ENCODE results near the gene SMAP2. TPM values are rescaled to one million over a fixed set of nuclear protein-coding genes. Genes with fewer than 3 reads are reported as not detected.

The SMAP2 gene
- total and polyA plus RNA-seq, 10 of the 15 experiments (the other 5 are each of a cell fraction or from before 2014, with no cell fraction given) = 33.4 to 177 (median 105) TPM

DNA sequence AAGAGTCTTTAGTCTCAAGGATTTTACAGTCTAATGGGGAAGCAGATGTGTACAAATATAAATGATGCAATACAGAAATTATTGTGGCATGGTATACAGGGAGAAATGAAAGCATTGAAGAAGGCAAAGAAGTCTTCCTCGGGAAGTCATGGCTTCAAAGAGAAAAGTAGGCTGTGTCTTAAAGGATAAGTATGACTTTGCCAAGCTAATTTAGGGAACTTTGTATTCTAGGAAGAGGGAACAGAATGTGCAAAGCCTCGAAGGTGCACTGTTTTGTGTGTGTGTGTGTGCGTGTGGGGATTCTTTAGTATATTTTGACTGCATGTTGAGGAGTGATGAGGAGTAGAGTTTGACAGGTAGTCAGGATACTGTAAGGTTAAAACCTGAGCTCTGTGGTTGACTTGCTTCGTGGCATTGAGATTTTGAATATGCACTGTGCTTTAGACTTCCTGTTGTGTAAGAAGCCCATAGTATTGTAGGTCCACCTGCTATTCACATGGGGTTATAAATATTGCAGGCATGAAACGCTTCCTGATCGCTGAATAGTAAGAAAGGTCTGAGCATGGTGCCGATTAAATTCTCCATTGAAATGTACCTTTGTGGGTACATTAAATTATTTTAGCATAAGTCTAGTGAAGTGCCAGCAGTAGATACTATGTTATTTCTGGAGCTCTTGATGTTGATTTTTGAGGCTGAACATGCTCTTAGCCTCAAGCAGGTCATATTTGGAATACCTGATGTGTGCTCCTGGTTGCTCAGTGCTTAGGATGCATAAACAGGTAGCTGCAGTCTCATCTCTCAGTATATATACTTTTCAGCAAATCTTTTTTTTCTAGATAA, 8.0 kb downstream of the SMAP2 start:
- H3K9me3 ChIP-seq (replicated peaks; ENCODE audit: control insufficient read depth, insufficient read depth, low read length) = no peaks in the 10 kb centered on the region
- RAD21 ChIA-PET (ENCODE audit: unreplicated experiment) = interaction anchor here (0.8 to 12.1 kb wide), 12 partner anchors 8 to 237 kb away, joined by 3 to 189 read pairs (median 6); partner anchors contain the start of genes COL9A2 and SMAP2
- FAIRE-seq = peak; percentile 54
- peak overlapping the region; percentile 65 for H3K4me3 ChIP-seq
- ATAC-seq = peak; percentile 35
- under 1% methylated on average over 7 of the region's 7 CpGs for WGBS (ENCODE audit: insufficient coverage, insufficient replicate concordance, low lambda C conversion rate, missing lambda C conversion rate)
- CTCF ChIA-PET = interaction anchor here (0.7 to 18.7 kb wide), 12 partner anchors 9 to 69 kb away, joined by 3 to 271 read pairs (median 6); partner anchors contain the start of genes SMAP2 and ZFP69B
- H3K9ac ChIP-seq (ENCODE audit: control insufficient read depth, insufficient read depth, low read length) = peak overlapping the region; percentile 88
- intact Hi-C loops (cut with micrococcal nuclease; ENCODE audit: unreplicated experiment) (no loop called here), in situ Hi-C loops (cut with MboI) (no loop called here)
- no peak overlapping the region for H2AFZ ChIP-seq (ENCODE audit: control insufficient read depth, low read depth, low read length)
- peak overlapping the region; percentile 93 for H3K4me2 ChIP-seq (ENCODE audit: control insufficient read depth, insufficient read depth)
- H3K36me3 ChIP-seq (ENCODE audit: control insufficient read depth in 2 of 2, insufficient read depth in 2 of 2, low read length in 1 of 2) = peaks cover 0 to 21% of the 10 kb centered on the region in 2 experiments; a peak in 2 of 4 replicates
- H3K27me3 ChIP-seq (replicated peaks in 1 of 2; ENCODE audit: control insufficient read depth in 2 of 2, insufficient read depth in 2 of 2, low read length in 1 of 2) = no peaks in the 10 kb centered on the region
- DNase-seq (ENCODE audit: low read depth, low spot score) = no peak
- peaks cover 68% of the 10 kb centered on the region for H3K4me1 ChIP-seq (ENCODE audit: control insufficient read depth, insufficient read depth, low read length)
- SMC1A ChIA-PET (ENCODE audit: uncharacterized antibody, unreplicated experiment) = interaction anchor here (1.0 to 18.1 kb wide), 7 partner anchors 12 to 229 kb away, joined by 3 to 426 read pairs (median 5); no protein-coding TSS in a partner anchor
- no peaks in the 10 kb centered on the region for H4K20me1 ChIP-seq (ENCODE audit: control insufficient read depth, insufficient read depth)
- peak overlapping the region; percentile 97 for H3K27ac ChIP-seq (ENCODE audit: control insufficient read depth, insufficient read depth)
- H3K79me2 ChIP-seq (ENCODE audit: control insufficient read depth, insufficient read depth, low read length) = peaks cover 95% of the 10 kb centered on the region
- POLR2A ChIA-PET = interaction anchor here (0.5 to 15.7 kb wide), 9 partner anchors 6 to 228 kb away, joined by 3 to 243 read pairs (median 4); partner anchors contain the start of genes SMAP2 and ZFP69B
- BruUV-seq (replicated peaks) = TSS peak; percentile 53
- TF ChIP-seq TBL1XR1 (IDR thresholded peaks at IDR 0.05; ENCODE audit: low read depth, low read length) = no peak
- no peak for TF ChIP-seq SREBF2 (IDR thresholded peaks at IDR 0.05; ENCODE audit: low read length)
- TF ChIP-seq, protein P1, sequence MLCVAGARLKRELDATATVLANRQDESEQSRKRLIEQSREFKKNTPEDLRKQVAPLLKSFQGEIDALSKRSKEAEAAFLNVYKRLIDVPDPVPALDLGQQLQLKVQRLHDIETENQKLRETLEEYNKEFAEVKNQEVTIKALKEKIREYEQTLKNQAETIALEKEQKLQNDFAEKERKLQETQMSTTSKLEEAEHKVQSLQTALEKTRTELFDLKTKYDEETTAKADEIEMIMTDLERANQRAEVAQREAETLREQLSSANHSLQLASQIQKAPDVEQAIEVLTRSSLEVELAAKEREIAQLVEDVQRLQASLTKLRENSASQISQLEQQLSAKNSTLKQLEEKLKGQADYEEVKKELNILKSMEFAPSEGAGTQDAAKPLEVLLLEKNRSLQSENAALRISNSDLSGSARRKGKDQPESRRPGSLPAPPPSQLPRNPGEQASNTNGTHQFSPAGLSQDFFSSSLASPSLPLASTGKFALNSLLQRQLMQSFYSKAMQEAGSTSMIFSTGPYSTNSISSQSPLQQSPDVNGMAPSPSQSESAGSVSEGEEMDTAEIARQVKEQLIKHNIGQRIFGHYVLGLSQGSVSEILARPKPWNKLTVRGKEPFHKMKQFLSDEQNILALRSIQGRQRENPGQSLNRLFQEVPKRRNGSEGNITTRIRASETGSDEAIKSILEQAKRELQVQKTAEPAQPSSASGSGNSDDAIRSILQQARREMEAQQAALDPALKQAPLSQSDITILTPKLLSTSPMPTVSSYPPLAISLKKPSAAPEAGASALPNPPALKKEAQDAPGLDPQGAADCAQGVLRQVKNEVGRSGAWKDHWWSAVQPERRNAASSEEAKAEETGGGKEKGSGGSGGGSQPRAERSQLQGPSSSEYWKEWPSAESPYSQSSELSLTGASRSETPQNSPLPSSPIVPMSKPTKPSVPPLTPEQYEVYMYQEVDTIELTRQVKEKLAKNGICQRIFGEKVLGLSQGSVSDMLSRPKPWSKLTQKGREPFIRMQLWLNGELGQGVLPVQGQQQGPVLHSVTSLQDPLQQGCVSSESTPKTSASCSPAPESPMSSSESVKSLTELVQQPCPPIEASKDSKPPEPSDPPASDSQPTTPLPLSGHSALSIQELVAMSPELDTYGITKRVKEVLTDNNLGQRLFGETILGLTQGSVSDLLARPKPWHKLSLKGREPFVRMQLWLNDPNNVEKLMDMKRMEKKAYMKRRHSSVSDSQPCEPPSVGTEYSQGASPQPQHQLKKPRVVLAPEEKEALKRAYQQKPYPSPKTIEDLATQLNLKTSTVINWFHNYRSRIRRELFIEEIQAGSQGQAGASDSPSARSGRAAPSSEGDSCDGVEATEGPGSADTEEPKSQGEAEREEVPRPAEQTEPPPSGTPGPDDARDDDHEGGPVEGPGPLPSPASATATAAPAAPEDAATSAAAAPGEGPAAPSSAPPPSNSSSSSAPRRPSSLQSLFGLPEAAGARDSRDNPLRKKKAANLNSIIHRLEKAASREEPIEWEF (IDR thresholded peaks at IDR 0.05; ENCODE audit: insufficient replicate concordance, low read depth, low read length) = no peak
- TF ChIP-seq CHD4 (IDR thresholded peaks at IDR 0.05) = no peak
- TF ChIP-seq ZBTB40 (IDR thresholded peaks at IDR 0.05; ENCODE audit: borderline replicate concordance) = no peak
- TF ChIP-seq HDAC6 (IDR thresholded peaks at IDR 0.05; ENCODE audit: unreplicated experiment) = no peak
- TF ChIP-seq, protein P2, sequence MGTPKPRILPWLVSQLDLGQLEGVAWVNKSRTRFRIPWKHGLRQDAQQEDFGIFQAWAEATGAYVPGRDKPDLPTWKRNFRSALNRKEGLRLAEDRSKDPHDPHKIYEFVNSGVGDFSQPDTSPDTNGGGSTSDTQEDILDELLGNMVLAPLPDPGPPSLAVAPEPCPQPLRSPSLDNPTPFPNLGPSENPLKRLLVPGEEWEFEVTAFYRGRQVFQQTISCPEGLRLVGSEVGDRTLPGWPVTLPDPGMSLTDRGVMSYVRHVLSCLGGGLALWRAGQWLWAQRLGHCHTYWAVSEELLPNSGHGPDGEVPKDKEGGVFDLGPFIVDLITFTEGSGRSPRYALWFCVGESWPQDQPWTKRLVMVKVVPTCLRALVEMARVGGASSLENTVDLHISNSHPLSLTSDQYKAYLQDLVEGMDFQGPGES (IDR thresholded peaks at IDR 0.05) = no peak

Measured in GM12878 (cell line).